Keratinocyte (primary cell): ENCODE results near the gene ABCG1. TPM values are rescaled to one million over a fixed set of nuclear protein-coding genes. Genes with fewer than 3 reads are reported as not detected.

ENCODE experiments used
- DNase-seq: peaks from one replicate; pipeline ENCODE4 v3.0.0-alpha.2; 2011; ENCODE audit warnings: low read depth, missing footprints, low spot score
- FAIRE-seq: peaks from 2 replicates; lab custom pipeline; 2011; peaks lifted over from hg19 to GRCh38; lab: Jason Lieb, UNC
- H2AFZ ChIP-seq: 2 replicates; pipeline ENCODE4 v1.6.0; 2012; ENCODE audit warnings: low read length, control low read depth, inconsistent platforms; ENCODE audit not compliant: control insufficient read depth
- H3K27ac ChIP-seq: 2 replicates; pipeline ENCODE4 v1.5.1; 2011; ENCODE audit warnings: low read length; ENCODE audit not compliant: control insufficient read depth, insufficient read depth
- H3K27me3 ChIP-seq: 3 replicates; pipeline ENCODE4 v1.6.0; 2011; ENCODE audit warnings: low read length; ENCODE audit not compliant: control insufficient read depth, insufficient read depth; ENCODE audit errors: extremely low read depth
- H3K36me3 ChIP-seq, 2 experiments: 2 replicates in 1 of 2; 3 replicates in 1 of 2; pipeline ENCODE4 v1.5.1; 2011; ENCODE audit warnings: low read length in 2 of 2, mild to moderate bottlenecking in 1 of 2; ENCODE audit not compliant: control insufficient read depth in 2 of 2, insufficient read depth in 2 of 2; ENCODE audit errors: extremely low read depth in 1 of 2
- H3K4me1 ChIP-seq: 3 replicates; pipeline ENCODE4 v1.5.1; 2011; ENCODE audit warnings: low read length; ENCODE audit not compliant: control insufficient read depth, insufficient read depth; ENCODE audit errors: extremely low read depth
- H3K4me2 ChIP-seq: 3 replicates; pipeline ENCODE4 v1.6.0; 2011; ENCODE audit warnings: low read depth, low read length; ENCODE audit not compliant: control insufficient read depth, insufficient read depth; ENCODE audit errors: extremely low read depth
- H3K4me3 ChIP-seq, 3 experiments: fragments of 200-600 bp in 1 of 3; sonication (generic) in 1 of 3; 2 replicates in 2 of 3; 3 replicates in 1 of 3; pipeline ENCODE4 v1.5.1; 2011 to 2016; ENCODE audit warnings: low read length in 3 of 3, mild to moderate bottlenecking in 3 of 3, control low read depth in 2 of 3, inconsistent platforms in 1 of 3, low read depth in 1 of 3, mixed read lengths in 1 of 3, mixed run types in 1 of 3, moderate library complexity in 1 of 3; ENCODE audit not compliant: control insufficient read depth in 2 of 3, insufficient read depth in 2 of 3; ENCODE audit errors: extremely low read depth in 1 of 3
- H3K79me2 ChIP-seq: 2 replicates; pipeline ENCODE4 v1.6.0; 2012; ENCODE audit warnings: low read length; ENCODE audit not compliant: control insufficient read depth, insufficient read depth
- H3K9ac ChIP-seq: 3 replicates; pipeline ENCODE4 v1.6.0; 2011; ENCODE audit warnings: low read length; ENCODE audit not compliant: control insufficient read depth, insufficient read depth; ENCODE audit errors: extremely low read depth
- H3K9me1 ChIP-seq: 3 replicates; pipeline ENCODE4 v1.6.0; 2011; ENCODE audit warnings: low read length; ENCODE audit not compliant: control insufficient read depth, insufficient read depth; ENCODE audit errors: extremely low read depth
- H3K9me3 ChIP-seq: 2 replicates; pipeline ENCODE4 v1.5.1; 2012; ENCODE audit warnings: low read depth, low read length; ENCODE audit not compliant: control insufficient read depth
- H4K20me1 ChIP-seq: 3 replicates; pipeline ENCODE4 v1.6.0; 2011; ENCODE audit warnings: low read length; ENCODE audit not compliant: control insufficient read depth, insufficient read depth; ENCODE audit errors: extremely low read depth
- EZH2 ChIP-seq: IDR thresholded peaks from one replicate; pipeline ENCODE4 v1.6.1; 2012; ENCODE audit warnings: inconsistent platforms, mild to moderate bottlenecking, low read length, moderate library complexity
- dilution Hi-C: fragments of 300-500 bp; cut with MboI; formaldehyde crosslinking; loops from one replicate; pipeline ENCODE4 v1.7.0; 2020; ENCODE audit warnings: low sequenced_read_pairs; ENCODE audit not compliant: extremely low pct_ligation_motif_present
- polyA plus RNA-seq, 5 experiments: library from polyadenylated mRNA; depleted of rRNA in 3 of 5; stranded (reverse) in 3 of 5; stranded (forward) in 1 of 5; unstranded in 1 of 5; fragments of >200 nt; gene quantifications; 1 replicate in 1 of 5; 2 replicates in 3 of 5; 3 replicates in 1 of 5; pipeline versions ENCODE4 v1.2.1 to v1.2.3, GENCODE V29; 2011 to 2012; ENCODE audit warnings: missing spikeins in 2 of 5, low read depth in 1 of 5, low replicate concordance in 1 of 5
- TF ChIP-seq, protein P1 (sequence below), 3 experiments: IDR thresholded peaks in 1 of 3; conservative IDR thresholded peaks in 1 of 3; optimal IDR thresholded peaks in 1 of 3; 2 replicates in 2 of 3; 3 replicates in 1 of 3; pipeline versions ENCODE3 to v1.5.1; 2011; ENCODE audit warnings: low read length in 3 of 3, mild to moderate bottlenecking in 3 of 3, moderate library complexity in 2 of 3, control low read depth in 1 of 3, inconsistent platforms in 1 of 3; ENCODE audit not compliant: insufficient read depth in 2 of 3; ENCODE audit errors: extremely low read depth in 1 of 3

The ABCG1 gene
- polyA plus RNA-seq, 1 donor (not counting 4 experiments of a cell fraction or from before 2014, with no cell fraction given): 3.3 TPM

DNA sequence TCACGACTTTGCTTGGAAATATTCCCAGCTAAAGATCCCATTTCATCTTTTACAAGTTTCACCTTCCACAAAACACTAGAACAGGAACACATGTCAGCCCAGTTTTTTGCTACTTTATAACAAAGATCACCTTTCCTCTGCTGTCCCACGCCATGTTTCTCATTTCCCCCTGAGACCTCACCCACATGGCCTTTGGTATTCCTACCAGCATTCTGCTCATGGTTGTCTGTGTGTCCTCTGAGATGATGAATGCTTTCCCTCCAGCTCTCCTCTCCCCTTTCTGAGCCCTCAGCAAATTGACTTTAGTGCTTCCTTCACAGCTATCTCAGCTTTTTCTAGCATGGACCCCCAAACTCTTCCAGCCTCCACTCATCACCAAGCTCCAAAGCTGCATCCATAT, 32.3 kb upstream of the ABCG1 start:
- no peaks in the 10 kb centered on the region for H4K20me1 ChIP-seq
- no peaks in the 10 kb centered on the region for H3K9me1 ChIP-seq
- H3K27me3 ChIP-seq: no peaks in the 10 kb centered on the region
- H3K9ac ChIP-seq: no peak overlapping the region
- no peak overlapping the region for H2AFZ ChIP-seq
- no peaks in the 10 kb centered on the region for H3K79me2 ChIP-seq
- H3K36me3 ChIP-seq: no peaks in the 10 kb centered on the region
- TF ChIP-seq, protein P1, sequence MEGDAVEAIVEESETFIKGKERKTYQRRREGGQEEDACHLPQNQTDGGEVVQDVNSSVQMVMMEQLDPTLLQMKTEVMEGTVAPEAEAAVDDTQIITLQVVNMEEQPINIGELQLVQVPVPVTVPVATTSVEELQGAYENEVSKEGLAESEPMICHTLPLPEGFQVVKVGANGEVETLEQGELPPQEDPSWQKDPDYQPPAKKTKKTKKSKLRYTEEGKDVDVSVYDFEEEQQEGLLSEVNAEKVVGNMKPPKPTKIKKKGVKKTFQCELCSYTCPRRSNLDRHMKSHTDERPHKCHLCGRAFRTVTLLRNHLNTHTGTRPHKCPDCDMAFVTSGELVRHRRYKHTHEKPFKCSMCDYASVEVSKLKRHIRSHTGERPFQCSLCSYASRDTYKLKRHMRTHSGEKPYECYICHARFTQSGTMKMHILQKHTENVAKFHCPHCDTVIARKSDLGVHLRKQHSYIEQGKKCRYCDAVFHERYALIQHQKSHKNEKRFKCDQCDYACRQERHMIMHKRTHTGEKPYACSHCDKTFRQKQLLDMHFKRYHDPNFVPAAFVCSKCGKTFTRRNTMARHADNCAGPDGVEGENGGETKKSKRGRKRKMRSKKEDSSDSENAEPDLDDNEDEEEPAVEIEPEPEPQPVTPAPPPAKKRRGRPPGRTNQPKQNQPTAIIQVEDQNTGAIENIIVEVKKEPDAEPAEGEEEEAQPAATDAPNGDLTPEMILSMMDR (optimal IDR thresholded peaks at IDR 0.05 in 1 of 3, IDR thresholded peaks at IDR 0.05 in 1 of 3, conservative IDR thresholded peaks at IDR 0.05 in 1 of 3; ENCODE audit: extremely low read depth in 1 of 3, insufficient read depth in 2 of 3, low read length in 3 of 3): no peak
- no peak for TF ChIP-seq EZH2
- no peak overlapping the region for H3K4me3 ChIP-seq
- no peaks in the 10 kb centered on the region for H3K9me3 ChIP-seq
- dilution Hi-C loops: no loop called here
- peaks cover 4% of the 10 kb centered on the region for H3K4me1 ChIP-seq
- FAIRE-seq (no peak), DNase-seq (no peak)
- no peak overlapping the region for H3K4me2 ChIP-seq
- no peak overlapping the region for H3K27ac ChIP-seq

DNA sequence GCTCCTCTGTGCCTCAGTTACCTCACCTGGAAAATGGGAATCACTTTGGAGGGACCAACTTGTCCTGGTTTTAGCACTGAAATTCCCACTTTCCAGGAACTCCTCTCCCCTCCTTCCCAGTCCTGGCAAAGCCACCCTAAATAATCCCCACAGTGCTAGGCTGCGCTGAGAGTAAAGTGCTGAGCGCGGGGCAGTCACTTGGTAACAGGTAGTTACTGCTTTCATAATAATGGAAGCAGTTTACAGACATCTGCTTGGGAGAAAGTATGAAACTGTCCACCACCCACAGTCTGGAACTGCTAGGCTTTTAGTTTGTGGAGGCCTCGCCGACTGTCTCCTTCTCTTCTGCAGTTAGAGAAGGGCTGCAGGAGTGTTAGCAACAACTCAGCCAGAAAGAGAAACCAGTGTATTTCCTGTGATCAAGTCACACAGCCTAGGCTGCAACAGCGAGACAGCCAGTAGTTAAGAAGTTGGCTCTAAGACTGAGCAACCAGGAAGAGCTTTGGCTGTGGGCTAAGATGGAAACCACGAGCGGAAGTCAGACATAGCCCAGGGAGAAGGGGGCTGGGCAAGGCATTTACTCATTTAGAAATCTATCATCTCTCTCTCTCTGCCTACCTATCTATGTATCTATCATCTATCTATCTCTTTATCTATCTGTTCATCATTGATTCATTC, 30.8 kb upstream of the ABCG1 start:
- H3K27ac ChIP-seq: no peak overlapping the region
- no peak overlapping the region for H3K9ac ChIP-seq
- no peaks in the 10 kb centered on the region for H3K9me3 ChIP-seq
- FAIRE-seq (no peak), DNase-seq (no peak)
- dilution Hi-C loops: no loop called here
- H2AFZ ChIP-seq: peak overlapping the region; percentile 67
- no peak overlapping the region for H3K4me3 ChIP-seq
- no peaks in the 10 kb centered on the region for H3K27me3 ChIP-seq
- H3K36me3 ChIP-seq: no peaks in the 10 kb centered on the region
- H3K4me1 ChIP-seq: peaks cover 16% of the 10 kb centered on the region
- H3K4me2 ChIP-seq: no peak overlapping the region
- no peaks in the 10 kb centered on the region for H3K9me1 ChIP-seq
- H3K79me2 ChIP-seq: no peaks in the 10 kb centered on the region
- TF ChIP-seq EZH2: no peak
- TF ChIP-seq, protein P1 (optimal IDR thresholded peaks at IDR 0.05 in 1 of 3, IDR thresholded peaks at IDR 0.05 in 1 of 3, conservative IDR thresholded peaks at IDR 0.05 in 1 of 3; ENCODE audit: extremely low read depth in 1 of 3, insufficient read depth in 2 of 3, low read length in 3 of 3): no peak
- no peaks in the 10 kb centered on the region for H4K20me1 ChIP-seq
